B cell (primary cell): ENCODE results near the gene KLHL6.

Source experiments
- CTCF ChIP-seq: fragments of 200-600 bp; IDR thresholded peaks from one replicate; pipeline ENCODE4 v1.8.0; 2022; ENCODE audit warnings: antibody characterized with exemption, mild to moderate bottlenecking
- EZH2 ChIP-seq: IDR thresholded peaks from 2 replicates; pipeline ENCODE4 v1.6.1; 2012; ENCODE audit warnings: borderline replicate concordance, low read depth, mild to moderate bottlenecking, moderate library complexity, low read length; ENCODE audit not compliant: insufficient read depth, poor library complexity, severe bottlenecking

DNA sequence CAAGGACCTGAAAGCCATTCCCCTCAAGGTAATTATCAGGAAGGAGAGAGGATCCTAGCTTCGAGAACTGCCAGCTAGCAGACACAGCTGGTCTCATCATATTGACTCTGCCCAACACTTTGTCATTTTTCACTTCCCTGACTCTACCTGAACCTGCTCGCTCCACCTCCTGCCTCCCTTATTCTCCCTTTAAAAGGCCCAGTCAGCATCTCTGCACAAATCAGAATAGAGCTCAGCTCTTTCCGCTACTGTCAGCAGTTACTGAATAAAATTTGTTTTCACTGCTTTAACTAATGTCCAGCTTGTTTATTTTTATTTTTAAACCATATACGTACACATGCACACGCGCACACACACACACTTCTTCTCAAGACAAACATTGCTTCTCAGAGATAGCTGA, 69.9 kb downstream of the KLHL6 start:
- no peak for TF ChIP-seq CTCF
- TF ChIP-seq EZH2, result no peak
